Measurements from ENCODE around the gene CSNK1D.

DNA sequence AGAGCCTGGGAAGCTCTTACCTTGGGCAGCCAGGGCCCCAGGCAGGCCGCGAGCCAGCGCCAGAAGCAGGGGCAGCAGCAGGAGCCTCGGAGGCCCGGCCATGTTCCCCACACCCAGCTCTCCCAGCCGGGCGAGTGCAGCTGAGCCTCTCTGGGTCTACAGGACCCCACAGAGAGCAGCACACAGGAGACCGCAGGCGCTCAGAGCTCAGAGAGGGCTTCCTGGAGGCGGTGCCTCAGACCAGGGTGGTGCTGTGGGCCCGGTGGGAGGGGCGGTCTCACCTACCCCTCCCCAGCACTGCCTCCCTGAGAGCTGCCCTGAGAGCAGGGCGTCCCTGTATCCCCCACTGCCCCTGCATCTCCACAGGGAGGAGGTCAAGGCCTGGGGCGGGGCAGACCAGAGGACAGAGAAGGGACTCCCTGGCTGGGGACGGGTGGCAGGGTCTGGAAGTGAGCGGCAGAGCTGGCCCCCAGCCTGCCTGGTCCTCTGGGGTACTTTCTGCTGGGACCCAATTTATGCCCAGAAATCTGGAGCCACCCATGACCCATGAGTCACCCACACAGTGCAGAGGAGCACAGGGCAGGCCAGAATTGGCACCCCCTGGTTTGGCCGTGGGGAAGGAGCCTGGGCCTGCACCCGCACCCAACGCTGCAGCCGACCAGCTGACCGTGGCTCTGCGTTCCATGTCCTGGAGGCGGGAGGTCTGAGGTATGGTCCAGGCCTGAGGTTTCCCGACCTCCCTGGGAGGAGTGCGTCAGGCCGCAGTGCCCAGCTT is 44.1 kb upstream of the CSNK1D start, which contains the start of gene CD7:
- TF ChIP-seq POLR2AphosphoS5 (IDR thresholded peaks at IDR 0.05; ENCODE audit: low read depth, low read length) (no peak), TAF1 (IDR thresholded peaks at IDR 0.05; ENCODE audit: borderline replicate concordance, insufficient read depth, low read length) (no peak), SIN3A (IDR thresholded peaks at IDR 0.05; ENCODE audit: borderline replicate concordance, insufficient read depth, low read length) (no peak), REST (IDR thresholded peaks at IDR 0.05; ENCODE audit: insufficient read depth in 1 of 2, low read depth in 2 of 2, low read length in 2 of 2) (no peak), FOXP2 (optimal IDR thresholded peaks at IDR 0.05; ENCODE audit: borderline replicate concordance, extremely low read depth, extremely low read length, insufficient read depth) (no peak)

Data from PFSK-1 (cell line).